NT2/D1 (cell line): ENCODE data around the gene UPF2.

Experiments
- SUZ12 ChIP-seq: IDR thresholded peaks from 2 replicates; pipeline ENCODE4 v1.6.1; 2011; ENCODE audit not compliant: insufficient read length, insufficient read depth; ENCODE audit errors: extremely low read depth
- YY1 ChIP-seq: IDR thresholded peaks from 2 replicates; pipeline ENCODE4 v1.6.1; 2011; ENCODE audit not compliant: insufficient read length, insufficient read depth
- ZNF274 ChIP-seq: IDR thresholded peaks from 2 replicates; pipeline ENCODE4 v1.6.1; 2011; ENCODE audit warnings: mild to moderate bottlenecking, low read depth, low read length

GRCh38 chr10:11876324-11876723 is 166.3 kb downstream of the UPF2 start:
- TF ChIP-seq YY1 (no peak), ZNF274 (no peak), SUZ12 (no peak)
